Fibroblast of gingiva (primary cell): ENCODE data around the gene PTBP1.
A peak's percentile ranks its signal among the peaks of the same experiment; 100 is the strongest.

Experiments used
- DNase-seq: peaks from one replicate; pipeline ENCODE4 v3.0.0-alpha.2; 2011; ENCODE audit warnings: low read depth

PTBP1 gene

GRCh38 chr19:796692-797527 is at the start of gene PTBP1:
TSS of gene PTBP1 (plus strand) at chr19:797452. CDS start at chr19:797498, 46 bp downstream.
- peak; percentile 100 for DNase-seq

GRCh38 chr19:748274-748598 is 49.0 kb upstream of the PTBP1 start:
- DNase-seq: no peak

GRCh38 chr19:749811-750210 is 47.4 kb upstream of the PTBP1 start:
- no peak for DNase-seq

GRCh38 chr19:750640-751423 is 46.4 kb upstream of the PTBP1 start, which contains the start of gene MISP:
TSS of gene MISP (plus strand) at chr19:751112. CDS start at chr19:756947, 5,835 bp downstream.
- no peak for DNase-seq

GRCh38 chr19:751501-752341 is 45.5 kb upstream of the PTBP1 start:
- peak; percentile 69 for DNase-seq

- peak; percentile 95 for DNase-seq
These were observed 44.4 kb upstream of the PTBP1 start for GRCh38 chr19:752652-753517.

- no peak for DNase-seq
These were observed 42.7 kb upstream of the PTBP1 start for GRCh38 chr19:754530-754929.

GRCh38 chr19:755063-755462 is 42.2 kb upstream of the PTBP1 start:
- no peak for DNase-seq

GRCh38 chr19:756236-756635 is 41.0 kb upstream of the PTBP1 start:
- DNase-seq: no peak

GRCh38 chr19:756821-757688 is 40.2 kb upstream of the PTBP1 start:
- no peak for DNase-seq

- no peak for DNase-seq
These were observed 39.2 kb upstream of the PTBP1 start for GRCh38 chr19:757811-758668.

GRCh38 chr19:763181-763580 is 34.1 kb upstream of the PTBP1 start:
- no peak for DNase-seq

GRCh38 chr19:763869-764268 is 33.4 kb upstream of the PTBP1 start:
- DNase-seq: no peak

- DNase-seq: no peak
These were observed 33.0 kb upstream of the PTBP1 start for GRCh38 chr19:764301-764700.

- no peak for DNase-seq
These were observed 32.0 kb upstream of the PTBP1 start for GRCh38 chr19:765179-765738.

- DNase-seq: peak; percentile 80
These were observed 28.8 kb upstream of the PTBP1 start for GRCh38 chr19:768424-768823.

- no peak for DNase-seq
These were observed 27.6 kb upstream of the PTBP1 start for GRCh38 chr19:769616-770015.

GRCh38 chr19:771332-771785 is 25.9 kb upstream of the PTBP1 start:
- peak; percentile 52 for DNase-seq

GRCh38 chr19:772063-772462 is 25.2 kb upstream of the PTBP1 start:
- no peak for DNase-seq
